Cardiac muscle cell (in vitro differentiated cells and primary cell): ENCODE measurements around the gene NFE2. TPM values are rescaled to one million over a fixed set of nuclear protein-coding genes. Genes with fewer than 3 reads are reported as not detected.
A peak's percentile ranks its signal among the peaks of the same experiment; 100 is the strongest.

ENCODE experiments used
- DNase-seq, 2 donors: peaks; one replicate each; pipeline versions ENCODE4 v3.0.0 to v3.0.0-alpha.2; 2010 to 2017; ENCODE audit warnings: low read depth in 1 of 2, low spot score in 1 of 2
- H3K27ac ChIP-seq: fragments of 200-600 bp; sonication (generic); 2 replicates; pipeline ENCODE4 v1.5.1; 2016
- H3K27me3 ChIP-seq: fragments of 200-600 bp; sonication (generic); 2 replicates; pipeline ENCODE4 v1.6.0; 2016; ENCODE audit warnings: control low read depth
- H3K36me3 ChIP-seq: fragments of 200-600 bp; sonication (generic); 2 replicates; pipeline ENCODE4 v1.5.1; 2016; ENCODE audit warnings: control low read depth
- H3K4me1 ChIP-seq: fragments of 200-600 bp; sonication (generic); 2 replicates; pipeline ENCODE4 v1.8.1; 2017; ENCODE audit warnings: low read depth, mild to moderate bottlenecking, mixed run types
- H3K4me3 ChIP-seq: fragments of 200-600 bp; sonication (generic); 2 replicates; pipeline ENCODE4 v1.5.1; 2016; ENCODE audit warnings: mild to moderate bottlenecking
- H3K9me3 ChIP-seq: fragments of 200-600 bp; sonication (generic); 2 replicates; pipeline ENCODE4 v1.5.1; 2017; ENCODE audit warnings: low read depth, mild to moderate bottlenecking, control low read depth
- polyA plus RNA-seq: library from polyadenylated mRNA; unstranded; fragments of >200 nt; fragmentation: Nextera tagmentation; extraction: Ambion mirVana; gene quantifications from 2 replicates; pipeline ENCODE4 v1.2.1, GENCODE V29; 2016
- total RNA-seq: library from RNA; depleted of rRNA; stranded (reverse); fragments of >200 nt; gene quantifications from 2 replicates; pipeline ENCODE4 v1.2.3, GENCODE V29; 2016
- TF ChIP-seq, protein P1 (sequence below): IDR thresholded peaks from 2 replicates; pipeline ENCODE4 v1.5.1; 2012; ENCODE audit warnings: low read depth, mild to moderate bottlenecking, low read length

NFE2 gene
- total and polyA plus RNA-seq, 2 experiments from 2014 or later: 4.9 to 8.4 TPM

DNA sequence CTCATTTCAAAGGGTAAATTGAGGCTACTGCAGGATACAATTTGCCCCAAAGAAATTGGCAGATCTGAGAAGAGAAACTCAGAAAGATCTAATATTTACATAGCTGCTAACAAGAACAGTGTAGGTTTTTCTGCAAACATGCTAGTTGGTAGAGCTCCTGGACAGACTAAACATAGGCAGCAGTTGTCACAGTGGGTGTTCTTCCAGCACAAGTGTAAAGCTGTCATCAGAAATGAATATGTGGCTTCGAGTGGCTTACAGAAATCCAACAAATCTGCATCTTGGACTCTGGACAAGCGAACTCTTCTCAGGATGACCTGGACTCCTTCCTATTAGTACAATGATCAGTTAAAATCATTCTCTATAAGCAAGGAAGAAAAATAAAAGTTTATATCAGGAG is 26.8 kb downstream of the NFE2 start:
- TF ChIP-seq, protein P1, sequence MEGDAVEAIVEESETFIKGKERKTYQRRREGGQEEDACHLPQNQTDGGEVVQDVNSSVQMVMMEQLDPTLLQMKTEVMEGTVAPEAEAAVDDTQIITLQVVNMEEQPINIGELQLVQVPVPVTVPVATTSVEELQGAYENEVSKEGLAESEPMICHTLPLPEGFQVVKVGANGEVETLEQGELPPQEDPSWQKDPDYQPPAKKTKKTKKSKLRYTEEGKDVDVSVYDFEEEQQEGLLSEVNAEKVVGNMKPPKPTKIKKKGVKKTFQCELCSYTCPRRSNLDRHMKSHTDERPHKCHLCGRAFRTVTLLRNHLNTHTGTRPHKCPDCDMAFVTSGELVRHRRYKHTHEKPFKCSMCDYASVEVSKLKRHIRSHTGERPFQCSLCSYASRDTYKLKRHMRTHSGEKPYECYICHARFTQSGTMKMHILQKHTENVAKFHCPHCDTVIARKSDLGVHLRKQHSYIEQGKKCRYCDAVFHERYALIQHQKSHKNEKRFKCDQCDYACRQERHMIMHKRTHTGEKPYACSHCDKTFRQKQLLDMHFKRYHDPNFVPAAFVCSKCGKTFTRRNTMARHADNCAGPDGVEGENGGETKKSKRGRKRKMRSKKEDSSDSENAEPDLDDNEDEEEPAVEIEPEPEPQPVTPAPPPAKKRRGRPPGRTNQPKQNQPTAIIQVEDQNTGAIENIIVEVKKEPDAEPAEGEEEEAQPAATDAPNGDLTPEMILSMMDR: no peak
- Histone ChIP-seq H3K9me3 (no peaks in the 10 kb centered on the region), H3K27ac (peak overlapping the region; percentile 46), H3K4me1 (peaks cover 20% of the 10 kb centered on the region), H3K27me3 (no peaks in the 10 kb centered on the region), H3K4me3 (no peak overlapping the region), H3K36me3 (peaks cover 3% of the 10 kb centered on the region)
- no peak for DNase-seq

DNA sequence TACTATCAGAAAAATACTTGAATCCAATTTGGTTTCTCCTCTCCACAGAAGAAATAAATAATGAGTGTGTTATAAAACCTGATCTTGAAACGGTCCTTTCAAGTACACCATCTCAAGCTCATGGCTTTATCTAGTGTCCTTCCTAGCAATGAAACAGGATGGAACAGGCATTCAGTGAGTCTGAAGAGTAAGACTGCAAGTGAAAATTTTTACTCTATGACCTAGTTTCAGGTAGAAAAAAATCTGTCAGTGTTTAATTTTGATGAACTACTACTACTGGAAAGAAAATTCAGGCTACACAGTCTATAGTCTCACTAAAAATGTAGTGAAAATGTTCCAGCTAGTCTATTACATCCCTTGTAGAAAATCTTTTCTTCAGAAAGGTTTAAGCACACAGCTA is 28.6 kb downstream of the NFE2 start:
- H3K27ac ChIP-seq: no peak overlapping the region
- no peaks in the 10 kb centered on the region for H3K9me3 ChIP-seq
- TF ChIP-seq, protein P1: no peak
- H3K4me3 ChIP-seq: no peak overlapping the region
- peaks cover 9% of the 10 kb centered on the region for H3K4me1 ChIP-seq
- H3K27me3 ChIP-seq: no peaks in the 10 kb centered on the region
- H3K36me3 ChIP-seq: peaks cover 3% of the 10 kb centered on the region
- DNase-seq: no peak

- Histone ChIP-seq H3K27me3 (no peaks in the 10 kb centered on the region), H3K36me3 (peaks cover 3% of the 10 kb centered on the region), H3K9me3 (no peaks in the 10 kb centered on the region), H3K4me3 (no peak overlapping the region), H3K27ac (no peak overlapping the region), H3K4me1 (peaks cover 10% of the 10 kb centered on the region)
- TF ChIP-seq, protein P1: no peak
- no peak for DNase-seq
Measured at GRCh38 chr12:54270345-54270744, 30.5 kb downstream of the NFE2 start.

DNA sequence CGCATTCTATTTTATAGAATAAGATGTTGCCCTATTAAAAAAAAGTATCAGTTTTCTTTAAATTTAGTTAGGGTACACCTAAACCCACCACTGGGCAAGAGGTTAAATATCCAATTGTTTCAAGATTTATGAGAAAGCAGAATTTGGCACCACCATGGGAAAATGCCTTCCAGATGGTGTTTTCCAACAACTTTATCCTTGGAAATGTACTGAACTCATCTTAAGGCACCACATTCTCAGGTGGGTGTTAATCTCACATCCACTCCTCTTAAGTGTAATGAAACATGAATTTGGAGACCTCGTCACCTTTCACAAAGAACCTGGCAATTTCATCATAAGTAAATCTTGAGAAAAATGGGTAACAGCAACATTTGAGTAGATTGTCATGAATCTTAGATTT is 34.0 kb downstream of the NFE2 start:
- no peak overlapping the region for H3K27ac ChIP-seq
- TF ChIP-seq, protein P1: no peak
- H3K36me3 ChIP-seq: no peaks in the 10 kb centered on the region
- peaks cover 17% of the 10 kb centered on the region for H3K4me1 ChIP-seq
- no peak overlapping the region for H3K4me3 ChIP-seq
- H3K27me3 ChIP-seq: no peaks in the 10 kb centered on the region
- no peak for DNase-seq
- H3K9me3 ChIP-seq: no peaks in the 10 kb centered on the region

GRCh38 chr12:54265364-54265812 is 35.4 kb downstream of the NFE2 start:
- no peaks in the 10 kb centered on the region for H3K9me3 ChIP-seq
- peaks cover 31% of the 10 kb centered on the region for H3K4me1 ChIP-seq
- no peak overlapping the region for H3K4me3 ChIP-seq
- peak overlapping the region; percentile 24 for H3K27ac ChIP-seq
- DNase-seq: no peak
- no peaks in the 10 kb centered on the region for H3K27me3 ChIP-seq
- TF ChIP-seq, protein P1: no peak
- H3K36me3 ChIP-seq: no peaks in the 10 kb centered on the region

GRCh38 chr12:54262403-54262925 is 38.4 kb downstream of the NFE2 start:
- peak overlapping the region; percentile 95 for H3K27ac ChIP-seq
- H3K4me1 ChIP-seq: peaks cover 54% of the 10 kb centered on the region
- no peak overlapping the region for H3K4me3 ChIP-seq
- H3K36me3 ChIP-seq: no peaks in the 10 kb centered on the region
- no peaks in the 10 kb centered on the region for H3K27me3 ChIP-seq
- TF ChIP-seq, protein P1: no peak
- H3K9me3 ChIP-seq: no peaks in the 10 kb centered on the region
- peak; percentile 11 to 44 for DNase-seq
